GM19023 (cell line): ENCODE data around the gene WNT5B.

Experiments
- ATAC-seq: cut with Tn5 transposase; IDR thresholded peaks from one replicate; pipeline ENCODE4 v1.9.1; 2021; ENCODE audit warnings: mild to moderate bottlenecking, moderate library complexity; ENCODE audit not compliant: unreplicated experiment

The WNT5B gene

DNA sequence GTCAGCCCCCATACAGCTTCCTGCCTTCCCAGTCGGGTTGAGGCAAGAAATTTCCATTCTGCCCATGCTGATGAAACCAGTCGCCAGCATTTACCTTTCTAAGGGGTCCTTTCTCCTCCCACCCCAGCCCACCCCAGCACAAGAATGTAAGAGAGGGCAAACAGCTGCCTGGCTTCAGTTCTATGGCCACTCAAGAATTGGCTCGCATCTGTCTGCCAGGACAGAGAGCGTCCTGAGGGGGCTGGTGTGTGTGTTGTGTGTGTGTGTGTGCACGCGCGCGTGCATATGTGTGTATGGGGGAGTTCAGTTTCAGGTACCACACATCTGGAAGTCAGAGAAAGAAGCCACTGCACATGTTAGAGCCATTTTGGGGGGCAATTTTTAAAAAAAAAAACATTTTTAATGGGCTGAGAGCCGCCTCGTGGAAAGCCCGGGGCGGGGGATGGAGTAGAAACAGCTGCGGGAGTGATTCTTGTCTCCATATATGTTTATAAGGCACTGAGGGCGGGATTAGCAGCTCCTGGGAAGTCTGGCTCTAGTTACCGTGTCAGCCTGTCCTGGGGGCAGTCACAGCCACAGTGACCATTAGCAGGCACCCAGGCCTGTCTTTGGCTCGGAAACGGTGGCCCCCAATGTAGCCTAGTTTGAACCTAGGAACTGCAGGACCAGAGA lies at the start of gene WNT5B:
Gene WNT5B (plus strand): TSS at position 566 of the 672 bp plus-strand sequence. CDS start 2,124 bp downstream, outside the sequence.
- no peak for ATAC-seq

DNA sequence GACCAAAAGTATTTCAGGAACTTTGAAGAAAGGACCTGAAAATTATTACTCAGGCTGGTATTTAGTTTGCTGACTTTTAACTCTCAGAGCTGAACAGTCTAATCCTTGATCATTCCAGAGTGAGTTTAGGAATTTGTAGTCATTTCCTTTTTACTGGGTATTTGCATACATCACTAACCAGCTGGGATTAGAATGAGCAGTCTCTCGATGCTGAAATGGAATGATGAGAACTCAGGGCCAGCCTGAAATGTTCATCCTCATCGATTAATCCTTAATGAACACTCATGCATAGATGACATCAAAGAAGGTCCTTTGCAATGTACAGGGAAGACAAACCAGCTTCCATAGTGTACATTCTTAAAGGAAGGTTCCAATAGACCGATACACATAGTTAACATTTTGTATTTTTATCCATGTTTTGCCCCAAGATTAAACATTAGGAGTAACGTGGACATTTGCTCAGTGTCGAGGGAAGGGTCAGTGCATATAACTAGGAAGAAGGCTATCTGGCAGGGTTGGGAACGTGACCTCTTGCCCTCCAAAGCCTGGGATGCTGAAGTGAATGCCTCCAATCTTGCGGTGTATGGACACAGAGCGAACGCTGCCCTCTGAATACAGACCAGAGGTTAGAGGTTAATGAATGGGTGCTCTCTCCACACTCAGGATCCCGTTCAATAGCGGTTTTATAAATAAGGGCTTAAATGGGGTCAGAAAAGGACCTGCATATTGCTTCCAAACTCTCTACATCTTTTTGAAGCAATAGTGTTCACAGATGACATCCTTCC lies 49.2 kb upstream of the WNT5B start:
- ATAC-seq = no peak

DNA sequence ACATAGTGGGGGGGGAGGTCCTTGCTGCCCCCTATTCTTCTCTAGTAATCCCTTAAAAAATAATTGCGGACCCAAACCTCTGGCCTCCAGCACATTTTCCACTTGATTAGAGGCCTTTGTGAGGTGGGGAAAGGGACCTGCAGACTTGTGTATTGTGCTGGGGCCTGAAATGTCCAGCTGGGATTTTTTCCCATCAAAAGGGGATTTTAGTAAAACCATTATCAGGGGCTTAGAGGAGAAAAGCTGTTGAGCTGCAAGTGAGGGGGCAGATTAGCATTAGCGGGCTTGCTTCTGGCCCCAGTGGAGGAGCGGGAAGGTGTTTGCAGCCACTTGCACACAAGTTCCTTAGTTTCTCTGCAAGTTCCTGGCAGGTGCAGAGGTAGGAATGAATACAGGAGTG lies 48.5 kb upstream of the WNT5B start:
- ATAC-seq = no peak

DNA sequence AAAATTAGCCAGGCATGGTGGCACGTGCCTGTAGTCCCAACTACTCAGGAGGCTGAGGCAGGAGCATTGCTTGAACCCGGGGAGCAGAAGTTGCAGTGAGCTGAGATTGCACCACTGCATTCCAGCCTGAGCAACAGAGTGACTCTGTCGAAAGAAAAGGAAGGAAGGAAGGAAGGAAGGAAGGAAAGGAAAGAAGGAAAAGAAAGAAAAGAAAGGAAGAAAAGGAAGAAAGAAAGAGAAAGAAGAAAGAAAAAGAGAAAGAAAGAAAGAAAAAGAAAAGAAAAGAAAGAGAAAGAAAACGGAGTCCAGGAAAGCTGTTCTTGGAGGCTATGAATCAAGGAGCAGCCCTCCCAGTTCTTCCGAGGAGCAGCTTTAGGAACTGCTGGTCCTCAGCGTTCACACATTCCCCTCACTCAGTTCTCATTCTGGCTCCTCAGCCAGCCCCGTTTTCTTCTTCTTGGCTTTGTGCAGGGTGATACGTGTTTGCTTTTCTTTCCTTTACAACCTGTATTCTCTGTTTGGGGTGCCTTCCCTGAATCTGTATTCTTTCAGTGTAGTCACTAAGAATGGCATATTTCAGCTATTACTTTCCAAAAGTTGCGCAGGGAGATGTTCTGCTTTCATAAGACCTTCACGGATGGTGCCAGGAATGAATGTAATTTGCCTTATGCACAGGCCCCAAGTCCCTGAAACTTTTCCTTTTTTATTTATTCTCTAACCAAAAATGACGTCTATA lies 46.9 kb upstream of the WNT5B start:
- no peak for ATAC-seq

DNA sequence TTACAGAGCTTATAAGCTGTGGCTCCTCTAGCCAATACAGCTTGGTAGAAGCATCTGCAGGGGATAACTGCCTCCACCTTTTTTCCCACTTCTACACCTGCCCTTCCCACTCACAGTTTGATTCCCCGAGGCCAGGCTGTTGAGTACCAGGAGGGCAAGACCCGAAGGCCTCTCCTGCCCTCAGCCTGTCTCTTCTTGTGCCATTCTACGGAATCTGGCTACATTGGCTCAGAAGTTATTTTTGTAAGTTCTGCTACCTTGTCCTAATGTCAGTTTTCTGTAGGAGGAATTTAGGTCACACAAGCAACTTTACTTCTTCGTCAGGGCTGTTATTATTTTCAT lies 46.4 kb upstream of the WNT5B start:
- no peak for ATAC-seq

DNA sequence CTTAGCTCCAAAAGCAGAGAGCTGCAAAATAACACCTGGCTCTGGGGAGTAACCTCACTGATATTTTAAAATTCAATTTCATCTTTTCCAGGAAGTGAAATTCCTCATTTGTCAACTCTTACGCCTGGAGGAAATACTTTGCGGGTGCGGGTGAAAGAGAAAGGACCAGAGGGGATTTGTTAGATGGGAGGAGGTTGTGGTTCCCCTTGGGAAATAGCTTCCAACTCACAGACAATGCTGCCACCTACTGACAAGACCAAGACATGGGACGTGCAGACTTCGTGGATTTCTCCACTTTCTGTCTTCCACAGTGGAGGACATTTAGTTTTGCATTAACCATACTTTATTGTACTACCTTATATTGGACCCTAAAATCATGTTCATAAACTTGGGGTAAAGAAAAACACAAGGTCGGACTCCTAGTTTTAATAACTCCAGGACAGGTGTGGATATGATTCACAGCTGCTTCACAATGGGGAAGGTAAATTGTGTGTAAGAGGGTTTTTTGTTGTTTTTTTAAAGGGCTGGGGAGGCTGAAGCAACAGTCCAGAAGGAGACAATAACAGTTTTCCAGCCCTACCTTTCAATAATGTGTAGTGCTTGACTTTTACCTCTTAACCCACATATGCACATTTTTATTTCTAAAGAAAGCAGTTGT lies 45.5 kb upstream of the WNT5B start:
- ATAC-seq = peak; percentile 47

DNA sequence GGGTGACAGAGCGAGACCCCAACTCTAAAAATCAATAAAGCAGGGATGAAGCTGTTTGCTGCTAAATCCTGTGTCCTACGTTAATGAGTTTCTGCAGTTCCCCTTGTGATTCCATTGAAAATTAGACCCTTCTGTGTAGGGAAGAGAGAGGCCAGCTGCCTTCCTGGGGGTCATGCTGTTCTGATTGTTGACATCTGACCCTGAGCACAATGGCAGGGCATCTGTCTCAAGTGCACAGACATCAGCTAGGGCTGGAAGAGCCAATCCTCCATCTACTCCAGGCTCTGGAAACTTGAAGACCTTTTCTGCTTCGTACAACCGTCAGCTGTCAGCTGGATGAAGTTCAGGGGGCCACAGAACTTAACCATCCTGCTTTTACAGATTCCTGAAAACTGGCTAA lies 44.7 kb upstream of the WNT5B start:
- no peak for ATAC-seq

DNA sequence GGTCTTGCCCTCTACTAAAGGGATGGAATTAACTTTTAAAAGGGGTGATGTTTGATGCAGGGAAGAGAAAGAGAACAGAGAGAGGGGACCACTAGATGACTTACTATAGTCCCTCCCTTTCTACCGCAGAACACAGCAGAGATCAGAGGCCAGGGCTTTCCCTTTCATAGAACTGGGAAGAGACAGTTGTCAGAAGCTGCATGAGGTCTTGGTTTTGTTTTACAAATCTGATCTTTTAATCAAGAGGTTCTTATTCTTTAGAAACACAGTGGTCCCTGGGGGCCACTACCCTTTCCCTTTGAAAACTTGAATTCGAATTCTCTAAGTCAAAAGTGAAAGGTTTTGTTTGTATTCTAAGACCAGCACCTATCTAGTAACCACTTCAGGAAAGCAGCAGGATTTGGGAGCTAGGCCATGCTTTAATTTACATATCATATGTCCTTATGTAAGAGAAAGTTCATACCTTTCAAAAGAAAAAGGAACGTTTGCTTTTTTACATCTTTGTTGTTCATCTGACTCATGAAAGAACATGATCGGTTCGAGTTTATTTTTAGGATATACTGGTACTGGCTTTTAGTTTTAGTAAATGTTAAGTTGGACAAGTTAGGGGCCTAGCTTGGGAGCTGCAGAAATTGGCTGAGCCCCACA lies 41.0 kb upstream of the WNT5B start:
- ATAC-seq = no peak

DNA sequence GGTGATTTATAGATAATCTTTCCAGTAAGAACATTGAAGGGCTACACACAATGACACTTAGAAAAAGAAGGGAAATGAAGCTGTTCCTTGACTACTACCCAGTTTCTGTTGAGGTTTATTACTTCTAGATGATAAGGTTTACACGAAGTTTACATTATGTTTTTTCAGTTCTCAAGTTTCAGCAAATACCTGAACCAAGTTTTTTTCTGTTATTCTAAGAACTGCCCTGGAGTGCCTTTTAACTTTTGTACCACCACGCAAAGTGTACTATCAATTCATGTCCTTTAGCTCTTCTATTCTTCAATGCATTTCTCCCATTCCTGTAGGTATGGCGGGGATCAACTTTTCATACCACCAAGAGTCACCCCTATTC lies 40.5 kb upstream of the WNT5B start:
- ATAC-seq = no peak

DNA sequence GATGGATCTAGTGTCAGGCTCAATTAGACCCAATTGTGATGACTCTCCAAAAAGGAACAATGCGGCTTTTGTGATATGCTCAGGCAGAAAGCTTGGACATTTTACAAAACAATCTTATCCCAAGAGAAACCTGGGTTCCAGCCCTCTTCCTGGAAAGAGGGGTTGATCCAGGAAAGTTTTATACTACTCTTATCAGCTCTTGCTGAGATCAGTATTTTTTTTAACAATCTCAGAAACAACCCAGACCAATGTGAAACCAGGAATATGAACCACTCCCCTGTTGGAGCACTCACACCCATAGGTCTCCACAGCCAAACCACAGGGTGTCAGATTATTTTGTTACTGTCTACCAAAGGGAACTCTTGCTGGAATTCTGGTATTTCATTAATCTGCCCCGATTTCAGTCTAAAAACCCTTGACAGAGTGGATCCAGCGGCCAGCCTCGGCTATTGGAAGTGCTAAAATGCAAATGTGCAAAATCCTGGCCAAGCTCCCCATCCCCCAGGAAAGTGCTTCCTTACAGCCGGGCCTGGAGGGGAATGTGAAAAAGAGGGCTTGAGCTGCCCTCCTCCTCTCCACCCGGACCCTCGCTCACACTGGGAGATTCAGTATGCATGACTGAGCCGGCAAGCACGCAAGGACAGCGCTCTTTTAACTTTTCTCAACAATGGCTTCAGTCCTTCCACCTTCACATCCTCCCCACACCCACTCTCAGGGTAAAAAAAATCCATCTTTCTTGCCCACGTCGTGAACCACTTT lies 38.6 kb upstream of the WNT5B start:
- ATAC-seq = no peak

DNA sequence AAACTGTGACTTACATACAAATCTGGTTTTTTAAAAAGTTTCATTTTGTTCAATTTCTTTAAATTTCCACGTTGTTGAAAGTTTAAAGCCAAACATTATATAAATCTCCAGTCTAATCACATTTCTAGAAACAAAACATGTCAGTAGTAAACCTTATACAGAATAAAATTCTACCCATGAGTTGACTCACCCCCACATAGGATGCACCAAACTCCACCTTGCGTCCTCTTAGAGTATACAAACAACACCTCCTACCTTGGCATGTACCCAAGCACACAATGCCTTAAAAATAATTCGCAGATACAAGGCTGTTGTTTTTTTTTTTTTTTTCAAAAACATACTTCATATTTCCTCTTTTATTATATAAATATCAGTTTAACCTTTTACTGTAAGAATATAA lies 38.0 kb upstream of the WNT5B start:
- ATAC-seq = no peak

DNA sequence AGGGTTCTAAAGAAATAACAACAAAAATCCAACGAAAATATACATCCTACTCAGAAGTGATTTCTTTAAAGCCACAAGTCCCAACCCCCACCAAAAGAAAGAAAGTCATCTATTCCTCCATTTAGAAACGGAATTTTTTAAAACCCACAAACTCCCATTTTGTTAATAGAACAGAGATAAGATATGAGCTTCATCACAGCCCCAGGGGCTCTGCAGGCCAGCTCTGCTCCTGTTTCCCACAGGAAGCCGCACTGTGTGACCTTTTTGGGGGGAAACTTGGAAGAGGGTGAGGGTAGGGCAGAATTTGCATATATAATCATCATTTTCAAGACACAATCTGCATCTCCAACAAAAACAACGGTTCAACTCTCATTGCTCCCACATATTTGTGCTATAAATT lies 37.5 kb upstream of the WNT5B start:
- no peak for ATAC-seq

DNA sequence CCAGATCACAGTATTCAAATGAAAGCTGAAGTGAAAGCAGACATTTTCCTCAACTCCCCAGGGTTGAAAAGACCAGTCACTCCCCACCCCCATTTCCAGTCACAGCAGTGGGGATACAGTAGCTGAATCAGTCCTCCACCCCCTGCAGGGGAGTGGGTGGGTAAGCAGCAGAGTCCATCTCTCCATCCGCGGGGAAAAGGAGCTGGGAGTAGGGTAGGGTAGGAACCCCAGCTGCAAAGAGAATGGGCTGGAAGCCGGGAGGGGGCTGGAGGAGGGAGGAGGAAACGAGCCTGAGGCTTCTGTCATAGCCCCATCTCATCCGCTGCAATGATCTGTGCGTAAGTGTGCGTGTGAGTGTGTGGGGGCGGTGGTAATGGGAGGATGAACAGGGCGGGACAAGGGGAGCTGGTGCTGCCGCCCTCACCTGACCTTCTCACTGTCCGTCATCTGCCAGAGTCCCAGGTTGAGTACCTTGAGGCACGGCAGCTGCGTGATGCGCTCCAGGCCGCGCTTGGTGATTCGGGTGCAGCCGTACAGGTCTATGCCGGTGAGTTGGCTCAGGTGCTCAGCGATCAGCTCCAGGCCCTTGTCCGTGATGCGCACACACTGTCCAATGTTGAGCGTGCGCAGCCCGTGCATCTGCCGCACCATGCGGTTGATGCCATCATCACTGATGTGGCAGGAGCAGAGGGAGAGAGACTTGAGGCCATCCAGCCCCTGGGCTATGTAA lies 36.4 kb upstream of the WNT5B start:
- ATAC-seq = no peak

DNA sequence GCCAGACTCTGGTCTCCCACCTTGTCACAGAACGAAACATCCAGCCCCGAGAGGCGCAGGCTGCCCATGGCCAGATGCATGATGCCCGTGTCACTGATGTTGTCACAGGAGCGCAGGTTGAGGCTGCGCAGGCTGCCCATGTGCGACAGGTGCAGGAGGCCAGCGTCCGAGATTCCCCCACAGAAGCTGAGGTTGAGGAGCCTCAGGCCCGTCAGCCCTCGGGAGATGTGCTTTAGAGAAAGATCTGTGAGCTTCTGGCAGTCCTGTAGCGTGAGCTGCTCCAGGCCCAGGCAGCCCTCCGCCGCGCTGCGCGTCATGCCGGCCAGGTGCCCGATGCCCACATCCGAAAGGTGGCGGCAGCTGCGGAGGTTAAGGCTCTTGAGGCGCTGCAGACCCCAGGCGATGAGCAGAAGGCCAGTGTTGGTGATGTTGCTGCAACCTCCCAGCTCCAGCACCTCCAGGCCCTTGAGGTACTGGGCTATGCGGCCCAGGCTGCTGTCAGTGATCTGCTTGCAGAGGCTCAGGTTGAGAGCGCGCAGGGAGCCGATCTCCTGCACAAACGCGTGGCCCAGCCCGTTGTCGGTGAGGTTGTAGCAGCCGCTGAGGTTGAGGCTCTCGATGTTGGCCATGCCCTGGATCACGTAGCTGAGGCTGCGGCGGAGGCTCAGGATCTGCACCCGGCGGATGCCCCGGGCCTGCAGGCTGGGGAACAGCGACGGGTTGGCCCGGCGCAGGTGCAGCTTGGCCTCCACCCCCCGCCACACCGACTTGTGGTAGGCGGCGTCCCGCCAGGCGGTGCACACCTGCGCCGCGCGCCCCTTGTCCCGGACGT lies 35.6 kb upstream of the WNT5B start:
- ATAC-seq = peak; percentile 32

DNA sequence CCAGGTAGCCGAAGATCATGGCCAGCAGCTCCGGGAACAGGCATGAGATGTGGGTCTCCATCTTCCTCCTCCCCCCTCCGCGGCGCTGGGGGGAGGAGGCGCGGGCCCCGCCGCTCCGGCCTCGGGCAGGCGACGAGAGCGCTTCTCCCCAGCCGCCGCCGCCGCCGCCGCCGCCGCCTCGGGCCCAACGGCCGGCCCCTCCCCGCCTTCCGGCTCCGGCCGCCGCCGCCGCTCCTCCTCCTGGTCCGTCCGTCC lies 35.1 kb upstream of the WNT5B start:
- ATAC-seq = peak; percentile 52

DNA sequence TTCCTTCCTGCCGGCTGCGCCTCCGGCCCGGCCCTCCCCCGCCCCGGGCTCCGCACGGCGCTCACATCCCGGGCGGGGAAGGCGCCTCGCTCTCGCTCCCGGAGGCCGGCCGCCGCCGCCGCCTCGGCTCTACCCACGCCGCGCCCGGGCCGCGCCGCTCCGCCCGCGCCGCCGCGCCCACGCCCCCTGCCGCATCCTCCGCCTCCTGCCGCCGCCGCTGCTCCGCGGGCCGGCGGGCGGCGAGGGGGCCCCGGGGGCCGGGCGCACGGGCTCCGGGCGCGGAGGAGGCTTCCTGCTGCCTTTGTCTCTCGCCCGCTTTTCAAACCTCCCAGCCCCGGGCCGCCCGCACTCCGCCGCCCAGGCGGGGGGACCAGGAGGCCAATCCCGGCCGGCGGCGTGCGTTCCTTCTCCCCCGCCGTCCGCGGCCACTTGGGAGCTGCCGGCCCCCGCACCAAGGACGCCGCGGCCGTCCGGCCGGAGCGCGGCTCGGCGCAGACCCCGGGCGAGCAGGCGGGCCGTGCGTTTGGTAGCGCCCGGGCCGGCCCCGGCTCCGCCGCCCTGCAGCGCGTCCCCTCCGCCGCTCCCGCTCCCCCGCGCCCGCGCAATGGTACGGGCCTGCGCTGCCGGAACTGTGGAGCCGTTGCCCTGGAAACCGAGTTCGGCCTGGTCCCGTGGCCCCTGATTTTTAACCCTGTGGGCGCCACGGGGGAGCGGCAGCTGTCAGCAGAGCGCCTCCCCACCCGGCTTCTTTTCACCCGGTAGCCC lies 34.6 kb upstream of the WNT5B start, which contains the start of gene FBXL14:
Gene FBXL14 (minus strand): TSS at position 321 of the 765 bp plus-strand sequence. CDS start 515 bp downstream, outside the sequence.
- ATAC-seq = peak; percentile 63

DNA sequence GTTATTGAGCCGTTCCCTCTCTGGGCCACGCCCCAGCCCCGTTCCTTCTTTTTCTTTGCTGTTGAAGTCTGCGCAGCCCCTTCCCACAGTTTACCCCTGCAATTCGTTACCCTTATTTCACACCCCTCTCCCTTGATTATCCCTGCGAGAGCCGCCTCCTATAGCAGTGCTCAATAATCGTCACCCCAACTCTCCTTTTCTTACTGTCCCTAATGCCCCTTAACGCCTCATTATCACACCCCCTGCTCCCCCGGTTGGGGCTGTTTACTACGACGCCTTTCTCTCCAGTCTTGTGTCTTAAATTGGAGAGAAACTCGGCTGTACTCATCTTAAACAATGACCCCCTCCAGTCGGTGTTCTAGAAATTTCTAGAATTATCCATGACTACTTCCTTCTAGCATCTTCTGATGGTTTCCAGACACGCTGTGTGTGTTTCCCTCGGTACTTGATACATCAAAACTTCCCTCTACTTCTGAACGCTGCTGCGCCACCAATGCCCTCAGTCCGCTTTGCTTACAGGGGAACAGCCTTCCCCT lies 33.9 kb upstream of the WNT5B start:
- ATAC-seq = no peak
